Measurements from ENCODE around the gene OPCML.

OPCML gene

GRCh38 chr11:132866783-132867545 is 665.3 kb downstream of the OPCML start:
- no peak for DNase-seq

GRCh38 chr11:132865623-132866022 is 666.7 kb downstream of the OPCML start:
- no peak for DNase-seq

GRCh38 chr11:132864811-132865576 is 667.3 kb downstream of the OPCML start:
- DNase-seq = no peak

GRCh38 chr11:132862933-132863332 is 669.4 kb downstream of the OPCML start:
- no peak for DNase-seq

- no peak for DNase-seq
These were observed 670.2 kb downstream of the OPCML start for GRCh38 chr11:132862137-132862536.

GRCh38 chr11:132859306-132859705 is 673.0 kb downstream of the OPCML start:
- no peak for DNase-seq

GRCh38 chr11:132858223-132858622 is 674.1 kb downstream of the OPCML start:
- DNase-seq = no peak

GRCh38 chr11:132856032-132856431 is 676.3 kb downstream of the OPCML start:
- DNase-seq = no peak

GRCh38 chr11:132855516-132855915 is 676.8 kb downstream of the OPCML start:
- no peak for DNase-seq

- DNase-seq = no peak
These were observed 678.4 kb downstream of the OPCML start for GRCh38 chr11:132853886-132854285.

- DNase-seq = no peak
These were observed 679.9 kb downstream of the OPCML start for GRCh38 chr11:132852361-132852760.

GRCh38 chr11:132851247-132851646 is 681.1 kb downstream of the OPCML start:
- no peak for DNase-seq

- no peak for DNase-seq
These were observed 682.0 kb downstream of the OPCML start for GRCh38 chr11:132850266-132850665.

GRCh38 chr11:132848336-132848735 is 684.0 kb downstream of the OPCML start:
- no peak for DNase-seq

- no peak for DNase-seq
These were observed 686.2 kb downstream of the OPCML start for GRCh38 chr11:132846075-132846474.

- no peak for DNase-seq
These were observed 687.2 kb downstream of the OPCML start for GRCh38 chr11:132844956-132845696.

- DNase-seq = no peak
These were observed 691.6 kb downstream of the OPCML start for GRCh38 chr11:132840660-132841059.

- DNase-seq = no peak
These were observed 692.1 kb downstream of the OPCML start for GRCh38 chr11:132840191-132840590.

GRCh38 chr11:132839236-132839945 is 692.9 kb downstream of the OPCML start:
- no peak for DNase-seq

- DNase-seq = no peak
These were observed 693.7 kb downstream of the OPCML start for GRCh38 chr11:132838627-132839026.

- DNase-seq = no peak
These were observed 701.0 kb downstream of the OPCML start for GRCh38 chr11:132831272-132831671.

GRCh38 chr11:132824642-132825041 is 707.7 kb downstream of the OPCML start:
- DNase-seq = no peak

GRCh38 chr11:132822276-132822675 is 710.0 kb downstream of the OPCML start:
- DNase-seq = no peak
